ENCODE results near the gene IFT27. TPM values are rescaled to one million over a fixed set of nuclear protein-coding genes. Genes with fewer than 3 reads are reported as not detected.

IFT27 gene, protein sequence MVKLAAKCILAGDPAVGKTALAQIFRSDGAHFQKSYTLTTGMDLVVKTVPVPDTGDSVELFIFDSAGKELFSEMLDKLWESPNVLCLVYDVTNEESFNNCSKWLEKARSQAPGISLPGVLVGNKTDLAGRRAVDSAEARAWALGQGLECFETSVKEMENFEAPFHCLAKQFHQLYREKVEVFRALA
- total RNA-seq (2014; rRNA removed; shearing (Covaris generic)): 0.10 and 0.29 TPM in 2 replicates
- polyA plus RNA-seq (2015; cell fraction: cytosol; rRNA removed): 1.1 and 1.6 TPM in 2 replicates
- 3.0 and 6.0 TPM in 2 replicates for polyA plus RNA-seq (2015; cell fraction: nucleus; rRNA removed)

DNA sequence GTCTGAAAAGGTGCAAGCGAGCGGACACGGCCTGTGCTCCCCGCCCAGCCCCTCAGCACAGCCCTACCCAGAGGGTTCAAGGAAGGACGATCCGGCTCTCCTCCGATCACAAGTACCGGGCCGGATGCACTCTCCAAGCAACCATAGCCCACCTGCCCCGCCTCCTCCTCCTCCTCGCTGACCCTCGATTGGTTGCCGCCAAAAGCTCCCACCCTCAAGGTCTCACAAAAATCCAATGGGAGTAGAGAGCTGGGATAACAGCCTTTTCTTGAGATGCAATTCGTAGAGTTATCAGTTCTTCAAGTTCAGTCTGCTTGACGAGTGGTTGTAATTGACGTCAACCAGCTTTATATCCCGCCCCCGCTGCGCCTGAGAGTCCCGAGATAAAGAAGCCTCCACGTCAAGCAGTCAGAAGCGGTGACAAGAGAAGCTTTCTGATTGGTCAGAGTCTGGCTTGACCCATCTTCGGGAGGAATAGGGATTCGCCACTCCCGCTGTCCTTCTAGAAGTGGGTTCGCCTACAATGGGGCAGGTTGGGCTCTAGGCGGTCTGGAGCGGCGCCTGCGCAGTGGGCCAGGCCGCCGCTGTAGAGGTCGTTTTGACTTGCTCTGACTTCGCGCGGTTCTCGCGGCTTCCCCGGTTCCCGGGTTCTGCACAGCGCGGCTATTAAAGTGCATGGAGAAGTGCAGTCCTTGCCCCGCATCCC lies at the start of gene IFT27:
Gene IFT27, minus strand, starts transcription at position 156 of the 706 bp plus-strand sequence. CDS start 412 bp downstream, outside the sequence.
- DNase-seq (ENCODE audit: low read depth): peak; percentile 99

DNA sequence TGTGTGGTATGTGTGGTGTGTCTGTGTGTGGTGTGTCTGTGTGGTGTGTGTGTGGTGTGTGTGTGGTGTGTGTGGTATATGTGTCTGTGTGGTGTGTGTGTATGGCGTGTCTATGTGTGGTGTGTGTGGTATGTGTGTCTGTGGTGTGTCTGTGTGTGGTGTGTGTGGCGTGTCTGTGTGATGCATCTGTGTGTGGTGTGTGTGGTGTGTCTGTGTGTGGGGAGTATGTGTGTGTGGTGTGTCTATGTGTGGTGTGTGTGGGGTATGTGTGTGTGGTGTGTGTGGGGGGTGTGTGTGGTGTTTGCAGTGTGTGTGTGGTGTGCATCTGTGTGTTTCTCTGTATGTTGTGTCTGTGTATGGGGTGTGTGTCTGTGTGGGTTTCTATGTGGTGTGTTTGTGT lies 48.7 kb upstream of the IFT27 start:
- DNase-seq (ENCODE audit: low read depth): no peak

DNA sequence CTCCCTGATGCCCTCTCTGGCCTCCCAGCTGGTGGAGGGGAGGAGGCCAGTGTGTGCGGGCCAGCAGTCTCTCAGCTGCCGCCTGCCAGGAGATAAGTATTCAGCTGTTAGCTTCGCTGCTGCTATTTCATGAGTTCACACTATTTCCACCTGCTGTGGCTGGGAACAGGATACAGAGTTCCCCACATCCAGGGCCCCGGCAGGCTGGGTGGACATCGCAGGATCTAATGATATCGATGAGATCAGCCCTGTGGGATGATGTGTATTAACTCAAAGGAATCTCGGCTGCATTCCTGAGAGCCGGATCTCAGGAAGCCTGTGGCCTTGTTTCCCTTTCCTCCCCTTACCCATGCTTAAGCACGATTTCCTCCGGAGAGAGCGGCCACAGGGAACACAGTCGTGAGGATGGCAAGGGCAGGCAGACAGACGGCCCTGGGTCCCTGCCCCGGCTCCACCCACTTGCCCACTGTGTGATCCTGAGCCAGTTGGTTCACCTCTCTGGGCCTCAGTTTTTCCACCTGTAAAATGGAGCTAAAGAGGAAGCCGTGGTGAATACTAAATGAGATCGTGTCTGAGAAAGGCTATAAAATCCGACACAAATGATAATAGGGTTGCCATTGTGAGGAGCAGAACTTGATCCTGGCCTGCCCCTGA lies 47.4 kb upstream of the IFT27 start:
- peak; percentile 32 for DNase-seq (ENCODE audit: low read depth)

- no peak for DNase-seq (ENCODE audit: low read depth)
Observed at GRCh38 chr22:36822581-36822980, 46.7 kb upstream of the IFT27 start.

GRCh38 chr22:36819112-36819511 lies 43.2 kb upstream of the IFT27 start:
- DNase-seq (ENCODE audit: low read depth): no peak

GRCh38 chr22:36818010-36818642 lies 42.2 kb upstream of the IFT27 start:
- DNase-seq (ENCODE audit: low read depth): peak; percentile 12

DNA sequence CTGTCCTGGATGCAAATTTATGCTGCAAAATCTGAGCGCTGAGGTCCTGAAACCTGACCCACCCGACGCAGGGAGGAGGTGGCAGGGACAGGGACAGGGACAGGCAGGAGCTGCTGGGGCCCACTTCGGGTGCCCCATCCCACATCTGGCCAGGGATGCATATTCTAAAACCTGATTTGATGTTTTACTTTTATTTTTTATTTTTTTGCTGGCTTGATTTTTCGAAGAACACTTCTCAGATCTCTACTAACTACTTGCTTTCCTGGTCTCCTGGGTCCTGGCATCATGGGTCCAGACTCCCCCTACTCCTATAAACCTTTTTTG lies 41.6 kb upstream of the IFT27 start:
- no peak for DNase-seq (ENCODE audit: low read depth)

DNA sequence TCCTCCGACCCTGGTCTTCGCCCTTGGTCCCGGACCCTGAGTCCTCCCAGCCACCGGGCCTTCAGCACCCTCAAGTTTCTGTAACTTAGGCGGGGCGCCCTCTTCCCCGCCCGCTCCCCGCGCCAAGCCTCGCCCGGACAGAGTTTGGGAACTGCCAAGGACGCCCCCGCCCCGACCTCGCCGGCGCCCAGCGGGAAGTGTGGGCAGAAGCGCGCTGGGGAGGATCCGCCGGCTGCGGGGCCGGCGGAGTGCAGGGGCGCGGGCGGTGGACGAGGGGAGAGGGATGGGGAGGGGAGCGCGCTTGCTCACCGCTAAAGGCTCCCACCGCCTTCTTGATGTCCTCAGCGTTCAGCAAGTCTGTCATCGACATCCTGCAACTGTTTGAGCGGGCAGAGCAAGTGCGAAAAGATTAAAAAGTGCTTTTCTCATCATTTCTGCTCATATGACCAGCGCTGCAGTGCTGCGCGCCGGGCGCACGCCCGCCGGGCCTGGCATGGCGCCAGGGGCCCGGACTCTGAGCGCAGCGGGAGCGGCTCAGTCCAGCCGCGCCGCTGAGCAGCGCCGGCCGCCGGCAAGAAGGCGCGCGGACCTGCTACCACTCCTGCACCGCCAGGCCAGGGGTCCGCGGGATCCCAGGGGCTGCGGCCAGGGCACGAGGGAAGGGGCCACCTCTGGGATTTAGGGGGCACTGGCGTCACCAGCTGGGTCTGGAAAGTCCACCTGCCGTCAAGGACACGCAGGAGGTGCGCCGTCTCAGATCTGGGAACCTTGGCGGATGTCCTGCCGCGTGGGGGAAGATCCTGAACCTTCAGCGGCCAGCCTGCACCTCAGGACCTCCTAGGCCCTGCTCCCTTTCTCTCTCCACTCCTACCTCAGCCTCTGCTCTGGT lies 41.0 kb upstream of the IFT27 start, which contains the start of gene PVALB:
Gene PVALB, minus strand, starts transcription at position 400 of the 889 bp plus-strand sequence. Its CDS starts 30 bp downstream, at position 370.
- no peak for DNase-seq (ENCODE audit: low read depth)

- DNase-seq (ENCODE audit: low read depth): no peak
Observed at GRCh38 chr22:36816339-36816635, 40.4 kb upstream of the IFT27 start.

GRCh38 chr22:36815558-36816338 lies 39.8 kb upstream of the IFT27 start:
- no peak for DNase-seq (ENCODE audit: low read depth)

GRCh38 chr22:36814801-36815200 lies 38.9 kb upstream of the IFT27 start:
- no peak for DNase-seq (ENCODE audit: low read depth)

DNA sequence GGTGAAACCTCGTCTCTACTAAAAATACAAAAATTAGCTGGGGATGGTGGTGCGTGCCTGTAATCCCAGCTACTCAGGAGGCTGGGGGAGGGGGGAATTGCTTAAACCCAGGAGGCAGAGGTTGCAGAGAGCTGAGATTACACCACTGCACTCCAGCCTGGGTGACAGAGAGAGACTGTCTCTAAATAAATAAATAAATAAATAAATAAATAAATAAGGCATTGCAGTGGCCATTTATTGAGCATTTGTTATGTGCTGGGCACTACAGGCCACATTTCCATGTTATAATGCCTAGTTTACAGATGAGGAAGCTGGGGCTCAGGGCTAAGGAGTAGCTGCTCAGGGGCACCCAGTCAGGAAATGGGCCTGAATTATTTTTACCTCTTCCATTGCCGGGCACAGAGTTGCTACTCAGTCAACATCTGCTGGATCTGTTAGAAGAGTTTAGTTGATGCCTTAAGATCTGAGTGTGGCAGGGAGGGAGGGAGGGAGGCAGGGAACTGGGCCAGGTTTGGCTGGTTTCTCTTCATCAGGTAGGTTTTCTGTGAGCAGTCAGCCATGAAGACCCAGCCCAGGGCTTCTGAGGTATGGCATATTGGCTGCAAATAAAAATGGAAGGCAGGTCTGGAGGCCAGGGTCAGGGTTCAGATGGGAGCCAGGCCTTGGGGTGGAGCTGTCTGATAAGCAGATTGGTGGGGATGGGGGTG lies 35.3 kb upstream of the IFT27 start:
- DNase-seq (ENCODE audit: low read depth): no peak

GRCh38 chr22:36809351-36809750 lies 33.4 kb upstream of the IFT27 start:
- no peak for DNase-seq (ENCODE audit: low read depth)

DNA sequence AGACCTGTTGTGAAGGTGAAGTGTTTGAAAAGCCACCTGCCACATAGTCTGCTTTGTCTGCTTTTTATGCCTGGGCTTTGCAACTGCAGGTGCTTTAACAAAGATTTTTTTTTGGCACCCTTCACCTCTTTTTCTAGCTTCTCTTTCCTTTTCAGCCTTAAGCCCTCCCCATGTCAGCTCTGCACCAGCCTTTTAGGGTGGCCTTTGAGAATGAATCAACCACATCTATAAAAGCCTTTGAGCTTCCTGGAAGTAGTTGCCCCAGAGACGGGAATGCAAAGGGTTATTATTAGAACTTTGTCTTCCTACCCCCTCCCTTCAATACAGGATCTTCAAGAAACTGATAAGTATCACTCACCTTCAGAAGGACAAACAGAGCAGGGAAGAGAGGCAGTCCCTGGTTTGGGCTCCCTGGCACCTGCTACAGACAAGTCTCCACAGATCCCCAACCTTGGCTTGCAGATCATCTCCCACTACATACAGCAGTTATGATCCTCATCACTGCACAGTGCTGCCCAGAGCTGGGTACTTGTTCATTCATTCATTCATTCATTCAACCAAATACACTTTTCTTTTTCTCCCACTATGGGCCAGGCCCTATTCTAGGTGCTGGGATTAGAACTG lies 32.9 kb upstream of the IFT27 start:
- DNase-seq (ENCODE audit: low read depth): no peak

DNA sequence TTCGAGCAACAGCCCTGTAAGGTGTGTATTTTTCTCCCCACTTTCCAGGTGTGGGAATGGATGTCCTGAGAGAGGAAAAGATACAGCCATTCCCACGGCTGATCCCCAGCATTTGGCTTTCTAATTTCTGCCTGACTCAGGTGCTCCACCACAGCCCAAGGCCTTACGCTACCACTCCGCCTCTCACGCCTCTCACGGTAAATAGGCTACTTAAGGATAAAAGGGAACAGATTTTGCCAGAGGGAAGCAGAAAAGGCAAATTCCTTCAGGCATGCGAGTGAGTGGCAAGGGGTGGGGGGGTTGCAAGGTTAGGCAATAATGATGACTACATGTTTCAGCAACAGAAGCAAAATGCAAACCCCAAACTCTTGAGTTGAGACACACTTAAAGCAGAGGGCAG lies 31.7 kb upstream of the IFT27 start:
- no peak for DNase-seq (ENCODE audit: low read depth)

- DNase-seq (ENCODE audit: low read depth): no peak
Observed at GRCh38 chr22:36806835-36807234, 30.9 kb upstream of the IFT27 start.

DNA sequence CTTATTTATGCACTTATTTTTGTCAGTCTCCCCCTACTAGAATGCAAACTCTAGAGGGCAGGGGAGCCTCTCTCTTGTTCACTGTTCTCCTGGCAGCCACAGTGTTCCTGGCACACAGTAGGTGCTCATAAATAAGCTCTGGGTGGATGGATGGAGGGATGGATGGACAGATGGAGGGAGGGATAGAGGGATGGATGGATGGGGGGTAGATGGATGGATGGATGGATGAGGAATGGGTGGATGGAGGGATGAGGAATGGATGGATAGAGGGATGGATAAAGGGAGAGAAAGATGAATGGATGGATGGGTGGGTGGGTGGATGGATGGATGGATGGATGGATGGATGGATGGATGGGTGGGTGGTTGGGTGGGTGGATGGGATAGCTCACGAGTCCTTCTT lies 27.4 kb upstream of the IFT27 start:
- DNase-seq (ENCODE audit: low read depth): no peak

GRCh38 chr22:36798674-36799066 lies 22.8 kb upstream of the IFT27 start:
- no peak for DNase-seq (ENCODE audit: low read depth)

Measured in HT1080 (cell line).